H9 (cell line): ENCODE measurements around the gene LRP1B. TPM values are rescaled to one million over a fixed set of nuclear protein-coding genes. Genes with fewer than 3 reads are reported as not detected.

Experiments
- DNase-seq: peaks from one replicate; pipeline ENCODE4 v3.0.0-alpha.2; 2017
- H2AFZ ChIP-seq: one replicate; pipeline ENCODE4 v1.6.1; 2013; ENCODE audit warnings: mild to moderate bottlenecking, low read length, control low read depth, moderate library complexity
- H2AK5ac ChIP-seq: 2 replicates; pipeline ENCODE4 v1.6.1; 2013; ENCODE audit warnings: low read length, control low read depth, mixed read lengths; ENCODE audit not compliant: insufficient read length
- H2BK120ac ChIP-seq: one replicate; pipeline ENCODE4 v1.6.1; 2013; ENCODE audit warnings: low read depth, mild to moderate bottlenecking, low read length, control low read depth, inconsistent platforms; ENCODE audit not compliant: poor library complexity, severe bottlenecking
- H2BK12ac ChIP-seq: 2 replicates; pipeline ENCODE4 v1.6.1; 2013; ENCODE audit warnings: low read length, control low read depth, mixed read lengths, low read depth; ENCODE audit not compliant: insufficient read length
- H2BK15ac ChIP-seq: 2 replicates; pipeline ENCODE4 v1.6.1; 2013; ENCODE audit warnings: low read depth, low read length, control low read depth
- H2BK20ac ChIP-seq: one replicate; pipeline ENCODE4 v1.6.1; 2013; ENCODE audit warnings: low read depth, mild to moderate bottlenecking, low read length, control low read depth, inconsistent platforms; ENCODE audit not compliant: poor library complexity, severe bottlenecking
- H2BK5ac ChIP-seq: 2 replicates; pipeline ENCODE4 v1.6.1; 2013; ENCODE audit warnings: low read length, control low read depth, mixed read lengths; ENCODE audit not compliant: insufficient read length
- H3K14ac ChIP-seq: 2 replicates; pipeline ENCODE4 v1.6.1; 2013; ENCODE audit warnings: low read length, control low read depth; ENCODE audit not compliant: insufficient read depth
- H3K18ac ChIP-seq: 2 replicates; pipeline ENCODE4 v1.6.1; 2013; ENCODE audit warnings: low read depth, mild to moderate bottlenecking, mixed read lengths, low read length, control low read depth; ENCODE audit not compliant: insufficient read length
- H3K23ac ChIP-seq: 2 replicates; pipeline ENCODE4 v1.6.1; 2013; ENCODE audit warnings: low read length, control low read depth, mixed read lengths, low read depth; ENCODE audit not compliant: insufficient read length
- H3K23me2 ChIP-seq: 2 replicates; pipeline ENCODE4 v1.6.1; 2013; ENCODE audit warnings: low read depth, mild to moderate bottlenecking, mixed read lengths, low read length, control low read depth; ENCODE audit not compliant: insufficient read length, poor library complexity, severe bottlenecking
- H3K27ac ChIP-seq: 2 replicates; pipeline ENCODE4 v1.5.1; 2013; ENCODE audit warnings: low read length, control low read depth, mixed read lengths, low read depth; ENCODE audit not compliant: insufficient read length
- H3K27me3 ChIP-seq: 2 replicates; pipeline ENCODE4 v1.6.1; 2013; ENCODE audit warnings: low read length, control low read depth, inconsistent platforms; ENCODE audit not compliant: insufficient read depth
- H3K4ac ChIP-seq: 2 replicates; pipeline ENCODE4 v1.6.1; 2013; ENCODE audit warnings: low read depth, mild to moderate bottlenecking, control low read depth, inconsistent platforms, low read length, moderate library complexity
- H3K4me1 ChIP-seq: 2 replicates; pipeline ENCODE4 v1.6.1; 2013; ENCODE audit warnings: low read length, control low read depth, inconsistent platforms; ENCODE audit not compliant: insufficient read depth
- H3K4me2 ChIP-seq: 2 replicates; pipeline ENCODE4 v1.6.1; 2013; ENCODE audit warnings: low read length, control low read depth, mixed read lengths; ENCODE audit not compliant: insufficient read length, insufficient read depth
- H3K56ac ChIP-seq: 2 replicates; pipeline ENCODE4 v1.6.1; 2013; ENCODE audit warnings: low read depth, mild to moderate bottlenecking, mixed read lengths, low read length, control low read depth; ENCODE audit not compliant: insufficient read length
- H3K79me1 ChIP-seq: 2 replicates; pipeline ENCODE4 v1.6.1; 2013; ENCODE audit warnings: low read depth, mild to moderate bottlenecking, moderate library complexity, low read length, control low read depth, inconsistent platforms; ENCODE audit not compliant: insufficient read depth, poor library complexity, severe bottlenecking
- H3K79me2 ChIP-seq: 2 replicates; pipeline ENCODE4 v1.6.1; 2013; ENCODE audit warnings: low read length, control low read depth, inconsistent platforms; ENCODE audit not compliant: insufficient read depth
- H3K9ac ChIP-seq: 2 replicates; pipeline ENCODE4 v1.6.1; 2013; ENCODE audit warnings: low read length, control low read depth, mixed read lengths; ENCODE audit not compliant: insufficient read length; ENCODE audit errors: extremely low read depth
- H3K9me3 ChIP-seq: one replicate; pipeline ENCODE4 v1.6.1; 2013; ENCODE audit warnings: low read depth, low read length, inconsistent platforms; ENCODE audit not compliant: control insufficient read depth
- H3T11ph ChIP-seq: one replicate; pipeline ENCODE4 v1.6.1; 2013; ENCODE audit warnings: mild to moderate bottlenecking, low read length, control low read depth, inconsistent platforms
- H4K20me1 ChIP-seq: one replicate; pipeline ENCODE4 v1.6.1; 2013; ENCODE audit not compliant: control insufficient read depth, insufficient read length, insufficient read depth
- H4K5ac ChIP-seq: 2 replicates; pipeline ENCODE4 v1.6.1; 2013; ENCODE audit warnings: low read depth, mild to moderate bottlenecking, mixed read lengths, low read length, control low read depth; ENCODE audit not compliant: insufficient read length
- H4K8ac ChIP-seq: replicated peaks from 2 replicates; pipeline ENCODE4 v1.6.1; 2013; ENCODE audit warnings: low read length, control low read depth, mixed read lengths, low read depth; ENCODE audit not compliant: insufficient read length
- H4K91ac ChIP-seq: 2 replicates; pipeline ENCODE4 v1.6.1; 2013; ENCODE audit warnings: low read depth, mild to moderate bottlenecking, moderate library complexity, mixed read lengths, low read length, control low read depth; ENCODE audit not compliant: insufficient read length
- H3K27ac Mint-ChIP-seq, 3 experiments: 2 replicates in 2 of 3; 3 replicates in 1 of 3; pipeline ENCODE4 v1.8.0; 2020 to 2021; ENCODE audit warnings: mixed read lengths in 3 of 3, mild to moderate bottlenecking in 1 of 3, moderate library complexity in 1 of 3
- H3K27me3 Mint-ChIP-seq: 2 replicates; pipeline ENCODE4 v1.8.0; 2021; ENCODE audit warnings: low read depth, mild to moderate bottlenecking, moderate library complexity, mixed read lengths
- H3K36me3 Mint-ChIP-seq, 3 experiments: 2 replicates in 2 of 3; 3 replicates in 1 of 3; pipeline ENCODE4 v1.8.0; 2020 to 2021; ENCODE audit warnings: low read depth in 3 of 3, mixed read lengths in 3 of 3; ENCODE audit not compliant: insufficient read depth in 1 of 3
- H3K4me1 Mint-ChIP-seq, 2 experiments: 2 replicates each; pipeline ENCODE4 v1.8.0; 2020; ENCODE audit warnings: mixed read lengths in 2 of 2
- H3K4me3 Mint-ChIP-seq, 2 experiments: 2 replicates in 1 of 2; 3 replicates in 1 of 2; pipeline ENCODE4 v1.8.0; 2020 to 2021; ENCODE audit warnings: mild to moderate bottlenecking in 2 of 2, mixed read lengths in 2 of 2, moderate library complexity in 1 of 2
- H3K9me3 Mint-ChIP-seq, 2 experiments: 2 replicates in 1 of 2; 3 replicates in 1 of 2; pipeline ENCODE4 v1.8.0; 2020; ENCODE audit warnings: mild to moderate bottlenecking in 2 of 2, mixed read lengths in 2 of 2, moderate library complexity in 1 of 2
- WGBS: extraction: QIAGEN DNeasy Blood & Tissue Kit; methylation state at CpG from one replicate; pipeline ENCODE4 v1.1.7; 2013; ENCODE audit warnings: missing lambda C conversion rate, low lambda C conversion rate, mixed read lengths; ENCODE audit not compliant: insufficient read length; ENCODE audit errors: extremely low coverage; 5-methylcytosine and 5-hydroxymethylcytosine counted together
- total RNA-seq: library from RNA; stranded (reverse); gene quantifications from 2 replicates; pipeline ENCODE4 v1.2.1, GENCODE V29; 2021
- TF ChIP-seq, protein P1 (sequence below): fragments of 200-600 bp; sonication (generic); conservative IDR thresholded peaks from 3 replicates; pipeline ENCODE4 v1.8.0; 2021; ENCODE audit warnings: antibody characterized with exemption, mild to moderate bottlenecking

The LRP1B gene
- total RNA-seq, 1 experiment from 2014 or later: not detected

DNA sequence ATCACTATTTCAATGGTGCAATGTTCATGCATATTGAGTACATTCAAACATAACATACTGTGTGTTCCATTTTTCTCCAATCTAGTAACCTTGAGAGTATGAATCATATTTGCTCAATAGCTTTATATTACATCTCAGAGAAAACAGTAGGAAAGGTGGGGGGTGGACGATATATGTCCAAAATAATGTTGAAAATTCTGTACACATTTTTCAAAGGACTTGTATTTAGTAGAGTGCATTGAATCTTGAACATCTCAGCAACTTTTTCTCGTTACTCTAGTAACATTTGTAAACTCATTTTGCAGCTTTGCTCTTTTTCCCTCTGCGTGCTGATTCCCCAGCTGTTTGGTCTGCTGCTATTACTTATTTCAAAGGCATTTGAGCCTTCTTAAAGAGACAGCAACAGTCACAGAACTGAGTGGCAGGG is 1487.0 kb downstream of the LRP1B start:
- Histone ChIP-seq H3K14ac (no peak overlapping the region), H3K56ac (no peak overlapping the region), H3T11ph (no peak overlapping the region), H3K9ac (no peak overlapping the region), H3K4ac (no peak overlapping the region), H3K23ac (no peak overlapping the region), H3K27me3 (no peaks in the 10 kb centered on the region), H3K4me1 (no peaks in the 10 kb centered on the region), H2BK15ac (no peak overlapping the region), H2BK12ac (no peak overlapping the region), H3K79me2 (no peaks in the 10 kb centered on the region), H3K23me2 (no peaks in the 10 kb centered on the region), H3K4me2 (no peak overlapping the region), H2BK20ac (no peak overlapping the region), H3K79me1 (no peaks in the 10 kb centered on the region), H2AFZ (no peak overlapping the region), H4K8ac (no peak overlapping the region), H4K20me1 (no peaks in the 10 kb centered on the region), H3K9me3 (no peaks in the 10 kb centered on the region), H2AK5ac (no peak overlapping the region), H4K5ac (no peak overlapping the region), H2BK120ac (no peak overlapping the region), H4K91ac (no peak overlapping the region), H2BK5ac (no peak overlapping the region), H3K18ac (no peak overlapping the region), H3K27ac (no peak overlapping the region)
- H3K9me3 Mint-ChIP-seq: no peaks in the 10 kb centered on the region
- H3K36me3 Mint-ChIP-seq: no peaks in the 10 kb centered on the region
- H3K27me3 Mint-ChIP-seq: no peaks in the 10 kb centered on the region
- H3K4me3 Mint-ChIP-seq: no peak overlapping the region
- H3K4me1 Mint-ChIP-seq: no peaks in the 10 kb centered on the region
- DNase-seq: no peak
- no CpG with 5 or more reads among the region's 3 CpGs for WGBS
- TF ChIP-seq, protein P1, sequence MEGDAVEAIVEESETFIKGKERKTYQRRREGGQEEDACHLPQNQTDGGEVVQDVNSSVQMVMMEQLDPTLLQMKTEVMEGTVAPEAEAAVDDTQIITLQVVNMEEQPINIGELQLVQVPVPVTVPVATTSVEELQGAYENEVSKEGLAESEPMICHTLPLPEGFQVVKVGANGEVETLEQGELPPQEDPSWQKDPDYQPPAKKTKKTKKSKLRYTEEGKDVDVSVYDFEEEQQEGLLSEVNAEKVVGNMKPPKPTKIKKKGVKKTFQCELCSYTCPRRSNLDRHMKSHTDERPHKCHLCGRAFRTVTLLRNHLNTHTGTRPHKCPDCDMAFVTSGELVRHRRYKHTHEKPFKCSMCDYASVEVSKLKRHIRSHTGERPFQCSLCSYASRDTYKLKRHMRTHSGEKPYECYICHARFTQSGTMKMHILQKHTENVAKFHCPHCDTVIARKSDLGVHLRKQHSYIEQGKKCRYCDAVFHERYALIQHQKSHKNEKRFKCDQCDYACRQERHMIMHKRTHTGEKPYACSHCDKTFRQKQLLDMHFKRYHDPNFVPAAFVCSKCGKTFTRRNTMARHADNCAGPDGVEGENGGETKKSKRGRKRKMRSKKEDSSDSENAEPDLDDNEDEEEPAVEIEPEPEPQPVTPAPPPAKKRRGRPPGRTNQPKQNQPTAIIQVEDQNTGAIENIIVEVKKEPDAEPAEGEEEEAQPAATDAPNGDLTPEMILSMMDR: no peak
- H3K27ac Mint-ChIP-seq: no peak overlapping the region
